Gastroesophageal sphincter (tissue), 4 donors: ENCODE data around the gene APBA2. TPM values are rescaled to one million over a fixed set of nuclear protein-coding genes. Genes with fewer than 3 reads are reported as not detected.

ENCODE experiments used
- ATAC-seq: fragments of 150-250 bp; one replicate; pipeline ENCODE4 v1.9.1; 2016; ENCODE audit warnings: mild to moderate bottlenecking, moderate library complexity
- H3K27ac ChIP-seq, 4 donors: fragments of 200-600 bp; sonication (generic) in 3 of 4; 1 replicate in 3 of 4; 2 replicates in 1 of 4; pipeline ENCODE4 v1.5.1; 2016 to 2019
- H3K27me3 ChIP-seq: fragments of 200-600 bp; sonication (generic); one replicate; pipeline ENCODE4 v1.5.1; 2019
- H3K36me3 ChIP-seq, 2 donors: fragments of 200-600 bp; sonication (generic); one replicate each; pipeline ENCODE4 v1.5.1; 2019; ENCODE audit warnings: control low read depth in 1 of 2
- H3K4me1 ChIP-seq, 3 donors: fragments of 200-600 bp; sonication (generic); 1 replicate in 2 of 3; 2 replicates in 1 of 3; pipeline ENCODE4 v1.5.1; 2016 to 2019; ENCODE audit warnings: control low read depth in 2 of 3
- H3K4me3 ChIP-seq, 2 donors: fragments of 200-600 bp; sonication (generic); one replicate each; pipeline ENCODE4 v1.5.1; 2019; ENCODE audit warnings: mild to moderate bottlenecking in 1 of 2, moderate library complexity in 1 of 2
- H3K9me3 ChIP-seq, 3 donors: fragments of 200-600 bp; sonication (generic); one replicate each; pipeline ENCODE4 v1.5.1; 2017 to 2019; ENCODE audit warnings: control low read depth in 2 of 3
- CTCF ChIP-seq, 4 experiments: fragments of 200-600 bp in 2 of 4; fragments of 450-650 bp in 2 of 4; sonication (generic) in 1 of 4; IDR thresholded peaks; one replicate each; pipeline ENCODE4 v1.5.1; 2017 to 2019; ENCODE audit warnings: antibody characterized with exemption in 4 of 4, mild to moderate bottlenecking in 2 of 4, moderate library complexity in 2 of 4
- EP300 ChIP-seq: sonication (generic); formaldehyde crosslinking; IDR thresholded peaks from one replicate; pipeline ENCODE4 v1.6.1; 2017; ENCODE audit warnings: antibody characterized with exemption, mild to moderate bottlenecking
- POLR2A ChIP-seq, 2 donors: fragments of 450-650 bp; IDR thresholded peaks; one replicate each; pipeline ENCODE4 v1.6.1; 2017; ENCODE audit warnings: antibody characterized with exemption in 2 of 2, mild to moderate bottlenecking in 2 of 2, moderate library complexity in 1 of 2
- POLR2AphosphoS5 ChIP-seq: sonication (generic); formaldehyde crosslinking; IDR thresholded peaks from one replicate; pipeline ENCODE4 v1.6.1; 2017; ENCODE audit warnings: antibody characterized with exemption
- WGBS, 2 donors: methylation state at CpG; one replicate each; pipeline ENCODE4 v1.1.5; 2018; ENCODE audit warnings: low coverage in 1 of 2; 5-methylcytosine and 5-hydroxymethylcytosine counted together
- total RNA-seq, 4 donors: library from RNA; depleted of rRNA; stranded (reverse); fragments of >200 nt; gene quantifications; one replicate each; pipeline ENCODE4 v1.1.0, GENCODE V29; 2016

APBA2 gene
- total RNA-seq, 4 donors from 2014 or later = 3.1 to 14.9 (median 4.2) TPM

- peak; percentile 82 for ATAC-seq
- Histone ChIP-seq H3K4me1 (peaks cover 0 to 14% (median 4%) of the 10 kb centered on the region in 3 donors), H3K9me3 (no peaks in the 10 kb centered on the region), H3K36me3 (no peaks in the 10 kb centered on the region), H3K4me3 (peak overlapping the region; percentile 22 to 53), H3K27me3 (no peaks in the 10 kb centered on the region), H3K27ac (peak overlapping the region in 1 of 4 donors; percentile 74)
- 26% methylated on average over 15 of the region's 47 CpGs; no CpG with 5 or more reads in 1 of the 2 donors for WGBS, 2 donors
- no peak for TF ChIP-seq EP300
- TF ChIP-seq CTCF (IDR thresholded peaks at IDR 0.05) = peak in 3 of 4 experiments; percentile 68 to 92 (median 85)
Observed at GRCh38 chr15:29103824-29104565, 218.2 kb downstream of the APBA2 start.

DNA sequence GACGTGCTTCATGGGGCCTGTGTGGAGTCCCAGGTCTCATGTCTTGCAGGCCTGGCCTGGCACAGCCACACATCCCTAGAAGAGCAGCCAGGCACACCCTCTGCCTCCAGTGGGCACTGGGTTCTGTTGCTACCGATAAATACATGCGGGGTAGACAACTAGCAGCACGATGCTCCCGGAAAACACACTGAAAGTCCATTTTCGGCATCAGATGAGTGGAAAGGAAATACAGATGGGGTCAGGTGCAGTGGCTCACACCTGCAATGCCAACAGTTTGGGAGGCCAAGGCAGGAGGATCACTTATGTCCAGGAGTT lies 218.7 kb downstream of the APBA2 start:
- Histone ChIP-seq H3K9me3 (no peaks in the 10 kb centered on the region), H3K27ac (no peak overlapping the region), H3K36me3 (no peaks in the 10 kb centered on the region), H3K4me3 (no peak overlapping the region), H3K4me1 (peaks cover 0 to 14% (median 4%) of the 10 kb centered on the region in 3 donors), H3K27me3 (no peaks in the 10 kb centered on the region)
- no peak for ATAC-seq
- WGBS, 2 donors = 94% methylated on average over 2 of the region's 6 CpGs; no CpG with 5 or more reads in 1 of the 2 donors
- TF ChIP-seq POLR2AphosphoS5 (no peak), POLR2A (IDR thresholded peaks at IDR 0.05) (no peak), CTCF (IDR thresholded peaks at IDR 0.05) (no peak), EP300 (no peak)

- WGBS, 2 donors = 93 to 100% methylated on average over 2 to 8 of the region's 22 CpGs
- Histone ChIP-seq H3K9me3 (no peaks in the 10 kb centered on the region), H3K27ac (no peak overlapping the region), H3K27me3 (no peaks in the 10 kb centered on the region), H3K4me1 (peaks cover 0 to 14% (median 4%) of the 10 kb centered on the region in 3 donors), H3K4me3 (no peak overlapping the region), H3K36me3 (no peaks in the 10 kb centered on the region)
- no peak for TF ChIP-seq POLR2AphosphoS5
- TF ChIP-seq CTCF (IDR thresholded peaks at IDR 0.05) = no peak
- TF ChIP-seq POLR2A (IDR thresholded peaks at IDR 0.05) = no peak
- no peak for TF ChIP-seq EP300
- ATAC-seq = no peak
Observed at GRCh38 chr15:29105151-29105854, 219.5 kb downstream of the APBA2 start.

GRCh38 chr15:29106116-29106515 lies 220.3 kb downstream of the APBA2 start:
- 83 to 100% methylated on average over 1 to 2 of the region's 4 CpGs for whole genome bisulfite sequencing, 2 donors
- no peak overlapping the region for H3K4me3 ChIP-seq
- peaks cover 0 to 14% (median 4%) of the 10 kb centered on the region in 3 donors for H3K4me1 ChIP-seq
- H3K36me3 ChIP-seq = no peaks in the 10 kb centered on the region
- H3K27me3 ChIP-seq = peaks cover 1% of the 10 kb centered on the region
- no peak for ATAC-seq
- H3K27ac ChIP-seq = no peak overlapping the region
- H3K9me3 ChIP-seq = no peaks in the 10 kb centered on the region
- no peak for TF ChIP-seq EP300
- TF ChIP-seq POLR2AphosphoS5 = no peak
- no peak for TF ChIP-seq CTCF (IDR thresholded peaks at IDR 0.05)
- no peak for TF ChIP-seq POLR2A (IDR thresholded peaks at IDR 0.05)
